GM19023 (cell line): Measurements from ENCODE around the gene TMEM181.
"Not testable (repeated sequence)": the region's sequence is repeated elsewhere in the genome, so short reads cannot be mapped to it uniquely, and the experiment has no call there.

Source experiments
- ATAC-seq: cut with Tn5 transposase; IDR thresholded peaks from one replicate; pipeline ENCODE4 v1.9.1; 2021; ENCODE audit warnings: mild to moderate bottlenecking, moderate library complexity; ENCODE audit not compliant: unreplicated experiment

The TMEM181 gene

DNA sequence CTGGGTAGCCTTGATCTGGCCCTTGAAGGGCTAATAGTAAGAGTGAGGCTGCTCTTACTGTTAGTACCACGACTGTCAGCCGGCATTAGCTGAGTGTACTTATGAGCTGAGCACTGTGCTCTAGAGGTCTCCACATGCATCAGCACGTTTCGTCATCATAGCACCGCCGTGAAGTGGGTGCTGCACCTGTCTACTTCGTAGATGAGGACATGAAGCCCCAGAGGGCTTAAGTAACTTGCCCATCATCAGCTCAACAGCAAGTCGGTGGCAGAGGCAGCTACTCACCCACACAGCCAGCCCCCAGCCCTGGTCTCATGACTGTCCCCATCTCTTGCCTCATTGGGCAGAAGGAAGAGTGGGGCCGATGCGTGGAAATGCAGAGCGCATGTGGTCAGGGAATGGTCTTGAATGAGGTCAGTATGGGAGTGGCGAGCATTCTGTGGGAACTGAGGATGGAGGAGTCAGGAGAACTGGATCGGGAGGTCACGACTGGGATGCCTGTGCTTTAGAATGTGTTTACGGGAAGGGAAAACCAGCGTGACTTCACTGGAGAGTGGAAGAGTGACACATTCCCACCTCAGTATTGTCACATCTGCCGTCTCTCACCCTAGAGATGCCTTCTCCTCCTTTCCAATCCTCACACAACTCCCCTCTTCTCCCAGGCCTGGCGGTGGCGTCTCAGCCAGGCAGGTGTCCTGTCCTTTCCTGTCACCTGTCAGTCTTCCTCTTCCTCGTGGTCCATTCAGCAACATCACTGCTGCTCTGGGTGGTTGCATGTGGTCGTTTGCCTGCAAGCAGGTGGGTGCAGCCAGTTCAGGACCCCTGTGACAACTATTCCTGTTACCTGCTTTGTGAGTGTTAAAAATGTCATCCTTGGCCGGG is 95.9 kb downstream of the TMEM181 start:
- no peak for ATAC-seq

- not testable (repeated sequence) for ATAC-seq
Measured at GRCh38 chr6:158656986-158657385, 97.1 kb downstream of the TMEM181 start.

- ATAC-seq: no peak
Measured at GRCh38 chr6:158660333-158660754, 100.5 kb downstream of the TMEM181 start.

- ATAC-seq: no peak
Measured at GRCh38 chr6:158661156-158661685, 101.3 kb downstream of the TMEM181 start.

- no peak for ATAC-seq
Measured at GRCh38 chr6:158662607-158662953, 102.7 kb downstream of the TMEM181 start.

DNA sequence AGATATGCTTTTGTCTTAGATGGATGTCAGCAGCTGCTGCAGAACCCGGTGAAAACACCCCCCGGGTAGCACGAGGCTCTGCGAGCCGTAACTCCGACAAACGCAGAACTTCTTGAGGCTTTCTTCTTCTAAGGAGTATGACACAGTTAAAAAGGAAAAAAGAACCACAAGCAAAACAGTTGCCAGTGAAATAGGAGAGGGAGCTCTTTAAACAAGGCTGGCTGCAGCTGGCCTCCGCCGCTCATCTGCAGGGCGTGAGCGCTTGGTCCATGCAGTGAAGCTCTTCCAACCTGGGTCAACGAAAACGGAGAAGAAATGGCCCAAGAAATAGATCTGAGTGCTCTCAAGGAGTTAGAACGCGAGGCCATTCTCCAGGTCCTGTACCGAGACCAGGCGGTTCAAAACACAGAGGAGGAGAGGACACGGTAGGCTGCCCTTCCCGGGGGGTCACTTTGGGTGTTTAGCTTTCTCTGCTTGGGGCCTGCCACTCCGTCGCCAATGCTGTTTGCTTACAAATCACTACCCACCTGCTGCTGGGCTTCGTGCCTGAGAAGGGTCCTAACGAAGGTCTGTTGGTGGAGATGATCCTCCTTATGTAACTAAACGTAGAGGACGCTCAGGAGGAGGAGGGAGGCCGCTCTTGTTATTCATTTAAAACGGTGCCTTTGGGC is 103.2 kb downstream of the TMEM181 start:
- ATAC-seq: no peak

DNA sequence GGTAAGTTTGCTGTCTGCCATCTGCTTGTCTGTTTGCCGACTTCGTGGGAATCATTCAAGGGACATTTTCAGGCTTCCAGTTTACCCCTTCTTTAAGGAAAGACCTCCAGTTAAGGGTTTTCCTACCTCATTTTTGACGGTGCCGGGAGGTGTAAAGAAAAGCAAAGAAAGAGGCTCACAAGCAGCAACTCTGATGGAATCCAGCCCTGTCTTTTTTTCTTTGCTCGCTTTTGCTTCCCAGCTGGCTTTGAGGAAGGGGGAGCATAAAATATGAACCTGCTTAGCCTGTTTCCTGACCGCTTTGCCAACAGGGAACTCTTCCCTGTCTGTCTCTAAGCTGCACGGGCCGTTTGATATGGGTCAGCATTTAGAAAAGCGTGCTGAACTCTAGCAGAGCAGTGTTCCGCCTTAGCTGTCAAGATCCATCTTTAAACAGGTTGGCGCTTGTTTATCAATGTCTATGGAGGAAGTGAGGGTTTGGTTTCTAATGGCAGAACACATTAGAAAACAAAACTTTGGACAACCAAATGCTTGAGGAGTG is 103.8 kb downstream of the TMEM181 start:
- ATAC-seq: no peak

DNA sequence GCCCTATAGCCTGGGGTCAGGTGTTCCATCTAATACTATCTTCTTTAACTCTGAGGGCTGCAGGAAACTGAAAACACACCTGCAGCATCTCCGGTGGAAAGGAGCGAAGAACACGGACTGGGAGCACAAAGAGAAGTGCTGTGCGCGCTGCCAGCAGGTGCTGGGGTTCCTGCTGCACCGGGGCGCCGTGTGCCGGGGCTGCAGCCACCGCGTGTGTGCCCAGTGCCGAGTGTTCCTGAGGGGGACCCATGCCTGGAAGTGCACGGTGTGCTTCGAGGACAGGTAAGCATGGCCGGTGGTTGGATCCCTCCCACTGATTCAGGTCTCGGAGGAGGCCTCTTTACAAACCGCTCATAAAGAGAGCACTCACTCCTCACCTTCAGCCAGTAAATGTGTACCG is 105.4 kb downstream of the TMEM181 start:
- no peak for ATAC-seq

GRCh38 chr6:158666628-158667359 is 106.9 kb downstream of the TMEM181 start:
- no peak for ATAC-seq

DNA sequence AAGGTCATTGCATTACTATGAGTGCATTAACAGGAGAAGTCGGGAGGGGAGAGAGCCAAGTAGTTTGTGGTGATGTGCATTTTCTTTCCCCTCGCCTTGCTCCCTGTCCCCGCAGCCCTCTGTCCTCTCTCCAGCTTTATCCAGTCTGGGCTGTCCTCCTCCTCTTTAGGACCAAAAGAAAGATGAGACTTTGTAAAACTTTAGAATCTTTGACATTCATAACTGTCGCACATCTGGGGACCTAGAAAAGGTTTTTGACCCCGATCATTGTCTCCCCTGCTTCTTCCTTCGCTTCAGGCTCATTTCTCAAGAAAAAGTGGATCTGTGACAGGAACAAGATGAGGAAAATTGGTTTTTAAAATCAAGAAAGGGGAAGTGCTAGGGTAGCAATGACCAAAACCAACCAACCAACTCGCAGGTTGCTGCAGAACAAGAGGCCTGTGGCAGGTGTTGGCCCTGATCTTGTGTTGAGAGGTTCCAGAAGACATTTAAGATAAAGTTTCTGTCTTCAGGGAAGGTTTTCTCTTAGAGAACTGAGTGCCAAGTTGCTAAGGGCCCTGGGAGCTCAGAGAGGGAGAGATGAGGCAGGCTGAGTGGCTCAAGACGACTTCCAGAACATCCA is 107.6 kb downstream of the TMEM181 start:
- ATAC-seq: no peak

- no peak for ATAC-seq
Measured at GRCh38 chr6:158668707-158669103, 108.8 kb downstream of the TMEM181 start.

DNA sequence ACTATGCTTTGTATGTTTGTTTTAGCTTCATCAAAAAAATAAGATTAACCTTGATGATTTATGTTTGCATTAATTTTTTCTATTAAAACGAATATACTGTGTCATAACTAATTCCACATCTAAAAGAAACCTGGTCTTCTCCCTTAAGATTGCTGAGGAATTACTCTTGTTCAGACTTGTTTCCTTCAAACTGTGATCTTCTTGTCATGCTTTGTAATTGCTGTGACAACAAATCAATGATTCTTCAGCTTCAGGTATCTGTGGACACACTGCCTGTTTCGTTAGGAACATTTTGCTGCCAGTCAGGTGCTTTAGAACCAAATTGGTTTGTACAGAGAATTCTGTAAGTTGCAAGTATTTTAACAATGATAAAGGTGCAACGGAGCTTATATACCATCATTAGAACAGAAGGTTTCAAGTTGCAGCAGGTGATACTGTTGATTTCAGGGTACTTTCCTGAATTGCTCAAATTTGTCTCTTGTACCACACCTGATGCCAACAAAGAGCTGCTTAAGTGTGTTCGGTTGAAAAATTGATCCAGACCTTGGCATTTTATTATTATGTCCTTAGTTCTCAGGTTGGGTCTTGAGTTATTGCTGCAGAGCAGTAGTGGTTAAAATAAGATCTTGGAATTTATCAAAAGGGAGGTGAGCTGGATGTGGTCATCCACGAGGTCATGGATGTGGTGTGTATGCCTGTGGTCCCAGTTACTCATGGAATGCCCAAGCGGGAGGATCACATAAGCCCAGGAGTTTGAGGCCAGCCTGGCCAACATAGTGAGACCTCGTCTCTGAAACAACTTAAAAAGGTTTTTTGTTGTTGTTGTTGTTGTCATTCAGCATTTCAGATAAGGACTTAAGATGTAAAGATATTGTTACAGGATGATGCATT is 109.5 kb downstream of the TMEM181 start:
- no peak for ATAC-seq

GRCh38 chr6:158672119-158672518 is 112.2 kb downstream of the TMEM181 start:
- not testable (repeated sequence) for ATAC-seq

- ATAC-seq: no peak
Measured at GRCh38 chr6:158672726-158673125, 112.8 kb downstream of the TMEM181 start.

GRCh38 chr6:158674342-158675131 is 114.6 kb downstream of the TMEM181 start:
- ATAC-seq: no peak

- ATAC-seq: not testable (repeated sequence)
Measured at GRCh38 chr6:158677094-158677493, 117.2 kb downstream of the TMEM181 start.

- no peak for ATAC-seq
Measured at GRCh38 chr6:158677906-158678578, 118.2 kb downstream of the TMEM181 start.

DNA sequence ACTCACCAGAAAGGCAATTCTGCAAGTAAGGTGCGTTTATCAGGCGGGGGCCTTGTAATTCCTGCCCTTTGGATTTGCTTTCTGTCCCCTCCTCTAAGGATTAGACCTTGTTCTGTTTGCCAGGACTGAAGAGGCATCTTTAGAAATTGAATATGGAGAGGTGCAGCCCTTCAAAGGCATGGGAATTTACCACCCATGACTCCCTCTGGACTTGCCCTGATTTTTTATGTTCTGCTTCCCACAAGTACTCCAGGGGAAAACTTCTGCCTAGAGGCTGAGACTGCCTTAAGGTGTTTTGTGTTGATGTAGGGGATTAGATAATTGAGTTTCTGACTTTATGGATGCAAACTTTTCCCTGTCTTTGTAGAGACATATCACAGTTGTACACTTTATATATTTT is 120.1 kb downstream of the TMEM181 start:
- ATAC-seq: no peak
